HCT116 (cell line): ENCODE measurements around the gene CCDC187. TPM values are rescaled to one million over a fixed set of nuclear protein-coding genes. Genes with fewer than 3 reads are reported as not detected.

Experiments
- ATAC-seq: fragments of 200-7000 bp; cut with Tn5 transposase; 2 replicates; pipeline ENCODE4 v1.9.1; 2020; ENCODE audit warnings: mild to moderate bottlenecking, moderate library complexity
- BruUV-seq: library from RNA; stranded (reverse); fragments of 400-500 nt; replicated peaks from 2 replicates; lab custom pipeline; 2021; lab: Mats Ljungman, UMichigan
- CTCF ChIA-PET: fragments of 300-600 bp; sonication (Branson Sonifier 250); formaldehyde crosslinking; loops from one replicate; lab custom pipeline; 2021; ENCODE audit warnings: antibody characterized with exemption; lab: Charles Lee
- POLR2A ChIA-PET: fragments of 300-600, 350-600 bp; sonication (Branson Sonifier 250); formaldehyde crosslinking; loops from one replicate; lab custom pipeline; 2021; ENCODE audit warnings: antibody characterized with exemption; lab: Charles Lee
- RAD21 ChIA-PET, 2 experiments: fragments of 300-600 bp; sonication (Branson Sonifier 250); formaldehyde crosslinking; loops; one replicate each; lab custom pipeline; 2023; ENCODE audit warnings: low total read pairs in 2 of 2; ENCODE audit not compliant: uncharacterized antibody in 2 of 2, unreplicated experiment in 2 of 2, low non-redundant PET in 1 of 2; lab: Charles Lee
- DNase-seq: peaks from one replicate; pipeline ENCODE4 v3.0.0-alpha.2; 2010; ENCODE audit warnings: low read depth, low spot score
- H2AFZ ChIP-seq: fragments of 200-600 bp; shearing (Covaris generic), sonication (generic); 2 replicates; pipeline ENCODE4 v1.6.1; 2017; ENCODE audit warnings: low read depth, mixed run types, mixed read lengths, antibody characterized with exemption, low read length; ENCODE audit not compliant: poor library complexity, severe bottlenecking
- H3K27ac ChIP-seq: 2 replicates; pipeline ENCODE4 v1.5.1; 2012; ENCODE audit warnings: low read depth, low read length
- H3K27me3 ChIP-seq: fragments of 200-600 bp; sonication (generic); 2 replicates; pipeline ENCODE4 v1.6.1; 2016; ENCODE audit warnings: mixed run types, low read length, mixed read lengths; ENCODE audit not compliant: insufficient read depth
- H3K36me3 ChIP-seq, 2 experiments: fragments of 200-500 bp in 1 of 2; fragments of 200-600 bp in 1 of 2; sonication (Bioruptor generic) in 1 of 2; sonication (generic) in 1 of 2; 2 replicates each; pipeline versions ENCODE4 v1.5.1 to v1.6.1; 2014 to 2016; ENCODE audit warnings: low read length in 2 of 2, inconsistent platforms in 1 of 2, mixed read lengths in 1 of 2, mixed run types in 1 of 2; ENCODE audit not compliant: insufficient read depth in 2 of 2, control insufficient read depth in 1 of 2
- H3K4me1 ChIP-seq, 2 experiments: fragments of 200-600 bp in 1 of 2; sonication (generic) in 1 of 2; 2 replicates each; pipeline versions ENCODE4 v1.5.1 to v1.6.1; 2012 to 2017; ENCODE audit warnings: low read length in 2 of 2, inconsistent platforms in 1 of 2, mild to moderate bottlenecking in 1 of 2, mixed read lengths in 1 of 2, mixed run types in 1 of 2, moderate library complexity in 1 of 2; ENCODE audit not compliant: insufficient read depth in 2 of 2, control insufficient read depth in 1 of 2
- H3K4me2 ChIP-seq: fragments of 200-600 bp; sonication (generic); 2 replicates; pipeline ENCODE4 v1.6.1; 2017; ENCODE audit warnings: mixed run types, low read length, mixed read lengths
- H3K4me3 ChIP-seq, 2 experiments: fragments of 200-600 bp in 1 of 2; sonication (generic) in 1 of 2; replicated peaks in 1 of 2; 2 replicates each; pipeline ENCODE4 v1.5.1; 2011 to 2016; ENCODE audit warnings: low read length in 2 of 2, control low read depth in 1 of 2, low read depth in 1 of 2, mild to moderate bottlenecking in 1 of 2, mixed read lengths in 1 of 2, mixed run types in 1 of 2
- H3K79me2 ChIP-seq: fragments of 200-600 bp; sonication (generic); 2 replicates; pipeline ENCODE4 v1.6.1; 2017; ENCODE audit warnings: mild to moderate bottlenecking, mixed run types, low read length, moderate library complexity, mixed read lengths; ENCODE audit not compliant: insufficient read depth
- H3K9ac ChIP-seq: fragments of 200-600 bp; sonication (generic); 2 replicates; pipeline ENCODE4 v1.6.1; 2016; ENCODE audit warnings: low read length, mixed read lengths
- H3K9me2 ChIP-seq: fragments of 200-600 bp; sonication (generic), shearing (Covaris generic); 2 replicates; pipeline ENCODE4 v1.6.1; 2017; ENCODE audit warnings: mixed run types, mild to moderate bottlenecking, moderate library complexity; ENCODE audit not compliant: insufficient read depth
- H3K9me3 ChIP-seq, 2 experiments: fragments of 200-500 bp in 1 of 2; fragments of 200-600 bp in 1 of 2; sonication (Bioruptor generic) in 1 of 2; sonication (generic) in 1 of 2; 2 replicates each; pipeline ENCODE4 v1.6.1; 2014 to 2017; ENCODE audit warnings: low read length in 2 of 2, mixed read lengths in 2 of 2, inconsistent platforms in 1 of 2, low read depth in 1 of 2, mild to moderate bottlenecking in 1 of 2, mixed run types in 1 of 2, moderate library complexity in 1 of 2; ENCODE audit not compliant: control insufficient read depth in 1 of 2, insufficient read depth in 1 of 2
- H4K20me1 ChIP-seq: fragments of 200-600 bp; sonication (generic), shearing (Covaris generic); 2 replicates; pipeline ENCODE4 v1.6.1; 2017; ENCODE audit warnings: mixed run types, mild to moderate bottlenecking, moderate library complexity; ENCODE audit not compliant: insufficient read depth
- CEBPB ChIP-seq: IDR thresholded peaks from 2 replicates; pipeline ENCODE4 v1.6.1; 2012; ENCODE audit warnings: low read depth
- ELF1 ChIP-seq: IDR thresholded peaks from 2 replicates; pipeline ENCODE4 v1.6.1; 2012; ENCODE audit warnings: low read depth, borderline replicate concordance
- EZH2 ChIP-seq: fragments of 200-600 bp; sonication (generic); IDR thresholded peaks from 2 replicates; pipeline ENCODE4 v1.6.1; 2017; ENCODE audit warnings: antibody characterized with exemption, mixed run types
- JUND ChIP-seq: IDR thresholded peaks from 2 replicates; pipeline ENCODE4 v1.6.1; 2012
- POLR2A ChIP-seq: IDR thresholded peaks from 2 replicates; pipeline ENCODE4 v1.7.0; 2011; ENCODE audit warnings: borderline replicate concordance; ENCODE audit not compliant: insufficient read depth, insufficient read length; ENCODE audit errors: extremely low read depth
- POLR2AphosphoS5 ChIP-seq: IDR thresholded peaks from 2 replicates; pipeline ENCODE4 v1.6.1; 2011; ENCODE audit warnings: mild to moderate bottlenecking, low read depth, low read length, moderate library complexity
- RAD21 ChIP-seq: IDR thresholded peaks from 2 replicates; pipeline ENCODE4 v1.6.1; 2012; ENCODE audit warnings: low read depth, mild to moderate bottlenecking
- SIN3A ChIP-seq: IDR thresholded peaks from 2 replicates; pipeline ENCODE4 v1.6.1; 2012; ENCODE audit warnings: low read depth
- TCF7L2 ChIP-seq: IDR thresholded peaks from 2 replicates; pipeline ENCODE4 v1.7.0; 2011; ENCODE audit warnings: borderline replicate concordance, inconsistent platforms; ENCODE audit not compliant: insufficient read depth, insufficient read length; ENCODE audit errors: extremely low read depth
- YY1 ChIP-seq: IDR thresholded peaks from 2 replicates; pipeline ENCODE4 v1.6.1; 2011; ENCODE audit warnings: low read length, low read depth, moderate library complexity, mild to moderate bottlenecking; ENCODE audit not compliant: insufficient replicate concordance; ENCODE audit errors: extremely low read depth
- ZFX ChIP-seq: fragments of 450-650 bp; IDR thresholded peaks from 2 replicates; pipeline ENCODE4 v1.6.1; 2017
- intact Hi-C: fragments of 100-400 bp; cut with micrococcal nuclease; formaldehyde crosslinking; loops from 2 replicates; pipeline ENCODE4 v1.10.0; 2022
- total RNA-seq: library from RNA; stranded (reverse); gene quantifications from one replicate; pipeline ENCODE4 v1.2.1, GENCODE V29; 2021; ENCODE audit not compliant: unreplicated experiment
- TF ChIP-seq, protein P1 (sequence below): IDR thresholded peaks from 2 replicates; pipeline ENCODE4 v1.6.1; 2011; ENCODE audit warnings: mild to moderate bottlenecking, low read length, moderate library complexity; ENCODE audit not compliant: insufficient replicate concordance; ENCODE audit errors: extremely low read depth
- TF ChIP-seq, protein P2 (sequence below): IDR thresholded peaks from 2 replicates; pipeline ENCODE4 v1.6.1; 2012

The CCDC187 gene
- total RNA-seq, 1 experiment from 2014 or later, result 4.6 TPM

DNA sequence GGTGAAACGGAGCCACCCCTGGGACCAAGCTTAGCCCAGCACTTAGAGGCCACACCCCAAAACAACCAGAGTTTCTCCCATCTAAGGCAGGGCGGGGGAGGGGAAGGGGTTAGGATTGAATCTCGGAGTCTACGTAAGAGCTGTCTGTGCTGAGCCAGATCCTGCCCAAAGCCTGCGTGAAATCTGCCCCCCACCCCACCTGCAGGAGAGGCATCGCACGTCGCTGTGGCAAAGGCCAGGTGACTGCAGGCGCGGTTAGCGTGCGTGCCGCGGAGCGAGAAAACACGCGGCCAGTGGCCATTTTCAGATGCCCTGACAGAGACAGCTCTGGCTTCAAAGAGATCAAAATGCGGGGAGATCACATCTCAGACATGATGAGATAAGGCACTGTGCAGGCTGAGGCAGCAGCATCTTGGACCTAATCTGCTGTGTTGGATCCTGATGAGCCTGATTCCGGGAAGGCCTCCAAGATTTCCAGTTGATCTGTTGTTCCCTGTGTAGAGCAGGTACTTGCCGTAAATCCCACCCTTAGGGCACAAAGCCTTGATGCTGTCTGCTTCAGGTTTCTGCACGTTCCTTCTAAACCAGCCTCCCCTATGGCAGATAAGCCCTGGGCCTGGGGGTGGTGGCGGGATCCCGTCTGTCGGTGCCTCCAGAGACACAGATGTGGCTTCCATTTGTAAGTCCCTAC is 55.8 kb downstream of the CCDC187 start (continued):
- TF ChIP-seq, protein P1, sequence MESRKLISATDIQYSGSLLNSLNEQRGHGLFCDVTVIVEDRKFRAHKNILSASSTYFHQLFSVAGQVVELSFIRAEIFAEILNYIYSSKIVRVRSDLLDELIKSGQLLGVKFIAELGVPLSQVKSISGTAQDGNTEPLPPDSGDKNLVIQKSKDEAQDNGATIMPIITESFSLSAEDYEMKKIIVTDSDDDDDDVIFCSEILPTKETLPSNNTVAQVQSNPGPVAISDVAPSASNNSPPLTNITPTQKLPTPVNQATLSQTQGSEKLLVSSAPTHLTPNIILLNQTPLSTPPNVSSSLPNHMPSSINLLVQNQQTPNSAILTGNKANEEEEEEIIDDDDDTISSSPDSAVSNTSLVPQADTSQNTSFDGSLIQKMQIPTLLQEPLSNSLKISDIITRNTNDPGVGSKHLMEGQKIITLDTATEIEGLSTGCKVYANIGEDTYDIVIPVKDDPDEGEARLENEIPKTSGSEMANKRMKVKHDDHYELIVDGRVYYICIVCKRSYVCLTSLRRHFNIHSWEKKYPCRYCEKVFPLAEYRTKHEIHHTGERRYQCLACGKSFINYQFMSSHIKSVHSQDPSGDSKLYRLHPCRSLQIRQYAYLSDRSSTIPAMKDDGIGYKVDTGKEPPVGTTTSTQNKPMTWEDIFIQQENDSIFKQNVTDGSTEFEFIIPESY, result no peak
- TF ChIP-seq POLR2AphosphoS5, result no peak

DNA sequence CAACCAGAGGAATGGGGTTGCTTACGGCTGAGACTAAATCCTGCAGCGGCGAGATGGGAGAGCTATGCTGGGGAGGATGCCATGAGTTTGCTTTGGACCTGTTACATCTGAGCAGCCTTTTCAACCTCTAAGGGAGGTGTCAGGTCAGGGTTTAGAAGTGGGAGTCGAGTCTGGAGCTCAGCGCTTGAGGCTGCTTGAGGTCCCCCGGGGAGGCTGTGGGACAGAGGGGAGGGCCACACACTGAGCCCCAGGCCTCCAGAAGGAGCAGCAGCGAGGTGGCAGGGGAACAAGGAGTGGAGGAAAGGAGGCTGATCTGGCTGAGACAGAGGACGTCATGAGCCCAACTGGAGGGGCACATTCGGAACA is 56.4 kb downstream of the CCDC187 start:
- no TSS peak for BruUV-seq
- POLR2A ChIA-PET, result no interaction called here

More for the DNA sequence above, 56.4 kb downstream of the CCDC187 start:
- CTCF ChIA-PET, result no interaction called here
- Histone ChIP-seq H3K27ac (no peak overlapping the region), H3K36me3 (peaks cover 0 to 4% of the 10 kb centered on the region in 2 experiments; a peak in 1 of 4 replicates), H3K79me2 (peaks cover 29% of the 10 kb centered on the region), H3K4me2 (no peak overlapping the region), H3K9ac (no peak overlapping the region), H3K4me3 (no peak overlapping the region), H2AFZ (no peak overlapping the region), H3K27me3 (no peaks in the 10 kb centered on the region), H3K9me2 (no peaks in the 10 kb centered on the region), H4K20me1 (peaks cover 7% of the 10 kb centered on the region; the same call in 1 of the 2 replicates), H3K9me3 (no peaks in the 10 kb centered on the region), H3K4me1 (peaks cover 16 to 24% of the 10 kb centered on the region in 2 experiments)
- RAD21 ChIA-PET, result no interaction called here
- no peak for DNase-seq
- ATAC-seq, result no peak
- TF ChIP-seq, protein P1, result no peak
- TF ChIP-seq ELF1 (no peak), CEBPB (no peak), TCF7L2 (no peak), JUND (no peak), EZH2 (no peak), ZFX (no peak), YY1 (no peak), SIN3A (no peak), RAD21 (no peak), POLR2A (no peak)
- TF ChIP-seq, protein P2, sequence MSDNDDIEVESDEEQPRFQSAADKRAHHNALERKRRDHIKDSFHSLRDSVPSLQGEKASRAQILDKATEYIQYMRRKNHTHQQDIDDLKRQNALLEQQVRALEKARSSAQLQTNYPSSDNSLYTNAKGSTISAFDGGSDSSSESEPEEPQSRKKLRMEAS, result no peak
- intact Hi-C loops, result no loop called here
